Stimulated activated CD4-positive, alpha-beta T cell treated with anti-CD3 and anti-CD28 coated beads, Interleukin-2, amount 100 ng/mL, for 4 hours (primary cell): ENCODE data around the gene GLMP.

Source experiments
- DNase-seq: peaks from one replicate; pipeline ENCODE4 v3.0.0-alpha.2; 2020; ENCODE audit warnings: low read depth

Gene GLMP

GRCh38 chr1:156248323-156248683 is 47.2 kb downstream of the GLMP start:
- no peak for DNase-seq

GRCh38 chr1:156247460-156248322 is 47.8 kb downstream of the GLMP start, which contains the start of gene PAQR6:
TSS of gene PAQR6 (minus strand) at chr1:156248056. CDS start at chr1:156246731, 1,325 bp downstream.
- DNase-seq, result no peak

DNA sequence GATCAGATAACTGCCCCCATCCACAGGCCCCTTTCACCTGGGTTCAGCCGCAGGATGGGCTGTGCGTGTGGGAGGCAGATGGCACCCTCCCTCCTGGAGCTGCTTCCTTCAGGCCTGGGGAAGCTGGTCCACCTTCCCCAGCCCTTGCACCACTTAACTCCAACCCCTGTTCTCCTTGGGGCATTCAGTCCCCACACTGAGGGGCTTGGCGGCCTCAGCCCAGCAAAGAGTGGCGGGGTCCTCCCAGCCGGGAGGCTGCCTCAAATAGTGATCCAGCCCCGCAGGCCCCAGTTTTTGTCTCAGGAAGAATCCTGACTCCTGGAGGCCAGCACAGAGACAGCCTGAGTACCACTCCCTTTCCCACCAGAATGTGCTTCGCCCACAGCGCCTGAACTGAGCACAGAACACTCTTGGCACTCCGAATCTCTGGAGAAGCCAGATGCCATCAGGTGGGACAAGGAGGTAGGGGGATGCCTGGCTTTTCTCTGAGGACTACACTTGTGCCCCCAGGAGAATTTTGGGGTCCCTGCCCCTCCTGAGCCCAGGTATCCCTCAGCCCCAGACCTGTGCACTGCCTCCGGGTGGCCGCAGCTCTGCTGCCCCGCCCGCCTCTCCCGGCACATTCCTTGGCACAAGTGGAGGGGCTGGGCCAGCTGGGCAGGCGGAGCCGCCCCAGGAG is 48.6 kb downstream of the GLMP start:
- no peak for DNase-seq

DNA sequence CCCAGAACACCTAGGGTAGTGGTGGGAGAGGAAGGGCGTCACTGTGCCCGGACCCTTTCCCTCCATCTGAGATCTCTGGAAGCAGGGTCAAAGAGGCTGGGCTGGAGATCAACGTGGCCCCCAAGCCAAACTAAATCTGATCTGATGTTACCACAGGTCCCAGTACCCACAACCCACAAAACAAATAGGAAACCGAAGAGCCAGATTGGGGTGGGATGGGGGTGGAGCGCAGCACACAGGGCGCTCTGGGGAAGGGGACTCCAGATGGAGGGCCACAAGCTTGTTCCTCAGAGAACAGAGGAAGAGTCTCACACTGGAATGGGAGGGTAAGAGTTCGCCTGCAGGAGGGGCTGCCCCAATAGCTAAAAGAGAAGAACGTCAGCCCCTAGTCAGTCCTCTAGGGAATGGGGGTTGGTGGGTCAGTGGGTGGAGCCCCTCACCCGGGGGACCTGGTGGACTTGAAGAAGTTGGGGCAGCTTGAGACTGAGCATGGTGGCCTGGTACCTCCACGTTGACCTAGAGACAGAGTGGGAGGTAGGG is 49.2 kb downstream of the GLMP start:
- no peak for DNase-seq

DNA sequence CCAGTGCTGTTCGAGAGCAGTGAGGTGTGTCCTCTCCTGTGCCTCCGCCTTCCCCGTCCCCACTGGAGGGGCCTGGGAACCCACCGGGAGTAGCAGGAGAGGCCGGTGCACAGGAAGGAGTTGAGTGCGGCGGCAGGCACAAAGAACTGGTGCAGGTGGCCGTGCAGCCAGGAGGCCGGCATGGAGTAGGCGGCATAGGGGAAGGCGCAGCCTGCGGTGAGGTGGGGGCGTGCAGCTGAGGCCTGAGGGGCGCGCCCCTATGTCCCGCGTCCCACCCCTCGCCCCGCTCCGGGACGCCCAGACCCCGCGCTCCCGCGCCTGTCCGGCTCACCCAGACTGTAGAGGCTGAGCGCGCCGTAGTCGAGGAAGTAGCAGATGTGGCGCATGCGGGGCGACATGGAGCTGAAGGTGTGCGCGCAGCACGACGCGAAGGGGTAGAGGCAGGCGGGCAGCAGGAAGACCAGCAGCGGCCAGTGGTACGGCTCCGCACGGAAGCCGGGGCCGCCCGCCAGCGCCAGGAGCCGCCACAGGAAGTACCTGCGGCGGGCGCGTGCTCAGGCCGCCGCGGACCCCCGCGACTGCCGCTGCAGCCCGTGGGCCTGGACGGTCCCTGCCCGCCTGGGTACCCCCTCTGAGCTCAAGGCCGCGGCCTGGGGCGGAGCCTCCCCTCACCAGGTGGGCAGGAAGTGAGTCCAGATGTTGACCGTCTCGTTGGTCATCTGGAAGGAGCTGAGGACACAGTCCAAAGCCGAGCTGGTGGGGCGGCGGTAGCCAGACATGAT is 49.8 kb downstream of the GLMP start:
- no peak for DNase-seq

DNA sequence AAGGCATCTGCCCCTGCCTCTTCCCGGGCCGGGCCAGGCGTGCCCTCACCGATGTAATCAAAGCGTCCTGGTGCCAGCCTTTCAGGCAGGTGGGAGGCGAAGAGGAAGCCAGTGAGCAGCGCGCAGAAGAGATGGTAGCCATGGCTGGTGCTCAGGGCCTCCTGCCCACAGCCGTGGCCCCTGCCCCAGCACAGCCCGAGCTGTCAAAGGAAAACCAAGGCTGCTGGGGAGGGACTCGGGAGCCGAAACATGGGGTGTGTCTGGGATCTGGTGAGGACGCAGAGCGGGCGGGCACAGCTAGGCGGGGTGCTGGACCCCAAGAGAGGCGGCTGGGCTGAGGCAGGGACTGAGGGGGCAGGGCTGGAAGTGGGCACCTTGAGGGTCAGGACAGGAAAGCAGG is 50.8 kb downstream of the GLMP start:
- DNase-seq, result no peak

DNA sequence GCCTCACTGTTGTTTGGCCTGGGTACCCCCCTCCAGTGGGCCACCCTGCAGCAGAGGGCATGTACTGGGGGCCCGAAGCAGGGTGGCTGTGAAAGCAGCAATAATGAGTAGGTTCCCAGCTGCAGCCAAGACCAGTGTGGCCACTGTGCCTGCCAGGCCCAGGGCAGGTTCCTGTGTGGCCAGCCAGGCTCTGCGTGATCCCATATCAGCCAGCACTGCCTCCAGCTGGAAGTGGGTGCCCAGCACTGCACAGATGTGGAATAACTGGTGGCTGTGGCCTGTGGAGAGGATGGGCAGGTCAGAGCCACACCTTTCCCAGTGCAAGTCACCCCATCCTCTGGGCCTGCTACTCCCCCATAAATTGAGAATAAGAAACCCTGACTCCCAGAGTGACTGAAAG is 51.4 kb downstream of the GLMP start:
- no peak for DNase-seq

GRCh38 chr1:156242738-156243137 is 52.7 kb downstream of the GLMP start:
- no peak for DNase-seq
